ENCODE data around the gene GOLGA6B.
"Not testable (repeated sequence)": the region's sequence is repeated elsewhere in the genome, so short reads cannot be mapped to it uniquely, and the experiment has no call there.

GOLGA6B gene

GRCh38 chr15:72669803-72670202 is 15.3 kb downstream of the GOLGA6B start:
- DNase-seq, result not testable (repeated sequence)

- DNase-seq, result not testable (repeated sequence)
Observed at GRCh38 chr15:72670656-72671352, 16.3 kb downstream of the GOLGA6B start.

- DNase-seq, result no peak
Observed at GRCh38 chr15:72671525-72671924, 17.0 kb downstream of the GOLGA6B start.

- no peak for DNase-seq
Observed at GRCh38 chr15:72676838-72677237, 22.3 kb downstream of the GOLGA6B start.

GRCh38 chr15:72680931-72681330 is 26.4 kb downstream of the GOLGA6B start:
- no peak for DNase-seq

GRCh38 chr15:72682772-72683171 is 28.3 kb downstream of the GOLGA6B start:
- no peak for DNase-seq

GRCh38 chr15:72685301-72685924 is 30.9 kb downstream of the GOLGA6B start:
- no peak for DNase-seq

GRCh38 chr15:72685925-72686794 is 31.7 kb downstream of the GOLGA6B start, which contains the start of the genes BBS4 and HIGD2B:
TSS of gene BBS4 (plus strand) at chr15:72686207. CDS start at chr15:72686228, 21 bp downstream.
TSS of gene HIGD2B (minus strand) at chr15:72686182. CDS start at chr15:72676374, 9,808 bp downstream.
- no peak for DNase-seq

- DNase-seq, result no peak
Observed at GRCh38 chr15:72688697-72689096, 34.2 kb downstream of the GOLGA6B start.

GRCh38 chr15:72690938-72691337 is 36.4 kb downstream of the GOLGA6B start:
- DNase-seq, result no peak

GRCh38 chr15:72698938-72699337 is 44.4 kb downstream of the GOLGA6B start:
- DNase-seq, result no peak

GRCh38 chr15:72700076-72700475 is 45.6 kb downstream of the GOLGA6B start:
- DNase-seq, result no peak

GRCh38 chr15:72706266-72706665 is 51.8 kb downstream of the GOLGA6B start:
- no peak for DNase-seq

GRCh38 chr15:72708551-72709303 is 54.2 kb downstream of the GOLGA6B start:
- not testable (repeated sequence) for DNase-seq
